Liver (tissue), 9 donors: ENCODE measurements around the gene ZNF32. TPM values are rescaled to one million over a fixed set of nuclear protein-coding genes. Genes with fewer than 3 reads are reported as not detected.
"Not testable (repeated sequence)": the region's sequence is repeated elsewhere in the genome, so short reads cannot be mapped to it uniquely, and the experiment has no call there.

Experiments used
- DNase-seq: peaks from one replicate; pipeline ENCODE4 v3.0.0-alpha.2; 2017; ENCODE audit warnings: low spot score
- H3K27ac ChIP-seq, 2 donors: one replicate each; pipeline ENCODE4 v1.7.0; 2013; ENCODE audit warnings: inconsistent platforms in 2 of 2, low read length in 2 of 2, control low read depth in 1 of 2, low read depth in 1 of 2, mild to moderate bottlenecking in 1 of 2
- H3K27me3 ChIP-seq, 4 donors: one replicate each; pipeline versions ENCODE4 v1.6.1 to v1.7.0; 2013; ENCODE audit warnings: low read length in 3 of 4, inconsistent platforms in 1 of 4, mild to moderate bottlenecking in 1 of 4, moderate library complexity in 1 of 4; ENCODE audit not compliant: control insufficient read depth in 4 of 4, insufficient read depth in 4 of 4
- H3K36me3 ChIP-seq, 4 donors: one replicate each; pipeline versions ENCODE4 v1.6.1 to v1.7.0; 2013; ENCODE audit warnings: low read length in 3 of 4, mild to moderate bottlenecking in 3 of 4, low read depth in 1 of 4, moderate library complexity in 1 of 4; ENCODE audit not compliant: control insufficient read depth in 4 of 4, insufficient read depth in 3 of 4
- H3K4me1 ChIP-seq, 4 donors: one replicate each; pipeline versions ENCODE4 v1.6.1 to v1.7.0; 2013; ENCODE audit warnings: low read length in 3 of 4, mild to moderate bottlenecking in 3 of 4, moderate library complexity in 1 of 4; ENCODE audit not compliant: control insufficient read depth in 4 of 4, insufficient read depth in 4 of 4
- H3K4me3 ChIP-seq, 3 donors: one replicate each; pipeline versions ENCODE4 v1.6.1 to v1.7.0; 2013; ENCODE audit warnings: low read length in 3 of 3, control low read depth in 1 of 3, low read depth in 1 of 3, mild to moderate bottlenecking in 1 of 3
- H3K9ac ChIP-seq, 2 donors: one replicate each; pipeline ENCODE4 v1.7.0; 2013; ENCODE audit warnings: low read length in 2 of 2, mild to moderate bottlenecking in 2 of 2, moderate library complexity in 2 of 2, control low read depth in 1 of 2, low read depth in 1 of 2
- H3K9me3 ChIP-seq, 4 donors: one replicate each; pipeline versions ENCODE4 v1.6.1 to v1.7.0; 2013; ENCODE audit warnings: low read length in 3 of 4; ENCODE audit not compliant: control insufficient read depth in 4 of 4
- FOXA1 ChIP-seq: IDR thresholded peaks from 2 replicates; pipeline ENCODE4 v1.6.1; 2016; ENCODE audit warnings: antibody characterized with exemption
- GABPA ChIP-seq, 2 donors: IDR thresholded peaks in 1 of 2; conservative IDR thresholded peaks in 1 of 2; 2 replicates each; pipeline ENCODE4 v1.6.1; 2016; ENCODE audit warnings: antibody characterized with exemption in 2 of 2, mild to moderate bottlenecking in 1 of 2, moderate library complexity in 1 of 2
- HNF4A ChIP-seq, 2 donors: conservative IDR thresholded peaks; 2 replicates each; pipeline ENCODE4 v1.6.1; 2016; ENCODE audit warnings: antibody characterized with exemption in 2 of 2, mild to moderate bottlenecking in 2 of 2
- HNF4G ChIP-seq: IDR thresholded peaks from 2 replicates; pipeline ENCODE4 v1.6.1; 2016; ENCODE audit warnings: antibody characterized with exemption
- JUND ChIP-seq, 2 donors: IDR thresholded peaks; 2 replicates each; pipeline ENCODE4 v1.6.1; 2016; ENCODE audit warnings: antibody characterized with exemption in 2 of 2
- NR2F2 ChIP-seq: IDR thresholded peaks from 2 replicates; pipeline ENCODE4 v1.6.1; 2016; ENCODE audit warnings: antibody characterized with exemption
- RAD21 ChIP-seq, 2 donors: IDR thresholded peaks; 2 replicates each; pipeline ENCODE4 v1.6.1; 2016; ENCODE audit warnings: antibody characterized with exemption in 2 of 2, mild to moderate bottlenecking in 2 of 2
- REST ChIP-seq: IDR thresholded peaks from 2 replicates; pipeline ENCODE4 v1.6.1; 2016; ENCODE audit warnings: antibody characterized with exemption, mild to moderate bottlenecking
- RXRA ChIP-seq, 2 donors: IDR thresholded peaks; 2 replicates each; pipeline ENCODE4 v1.6.1; 2017 to 2018; ENCODE audit warnings: antibody characterized with exemption in 2 of 2, mild to moderate bottlenecking in 1 of 2
- SP1 ChIP-seq: IDR thresholded peaks from 2 replicates; pipeline ENCODE4 v1.6.1; 2018; ENCODE audit warnings: antibody characterized with exemption, mild to moderate bottlenecking
- TAF1 ChIP-seq: conservative IDR thresholded peaks from 2 replicates; pipeline ENCODE4 v1.6.1; 2016; ENCODE audit warnings: antibody characterized with exemption, mild to moderate bottlenecking
- YY1 ChIP-seq: IDR thresholded peaks from 2 replicates; pipeline ENCODE4 v1.6.1; 2016; ENCODE audit warnings: antibody characterized with exemption, mild to moderate bottlenecking
- ZBTB33 ChIP-seq: IDR thresholded peaks from 2 replicates; pipeline ENCODE4 v1.6.1; 2016; ENCODE audit warnings: antibody characterized with exemption
- WGBS: extraction: QIAGEN DNeasy Blood & Tissue Kit; methylation state at CpG from one replicate; pipeline ENCODE4 v1.1.7; 2013; 5-methylcytosine and 5-hydroxymethylcytosine counted together
- polyA plus RNA-seq, 2 donors: library from polyadenylated mRNA; stranded (reverse) in 1 of 2; unstranded in 1 of 2; fragments of 200-250 nt in 1 of 2; fragments of >200 nt in 1 of 2; fragmentation: Nextera tagmentation in 1 of 2; extraction: Ambion mirVana in 1 of 2; gene quantifications; one replicate each; pipeline versions ENCODE4 v1.2.1 to v1.2.3, GENCODE V29; 2013 to 2015
- total RNA-seq, 2 donors: library from RNA; depleted of rRNA; stranded (reverse); fragments of >200 nt; gene quantifications; one replicate each; pipeline ENCODE4 v1.2.3, GENCODE V29; 2014
- TF ChIP-seq, protein P1 (sequence below): IDR thresholded peaks from 2 replicates; pipeline ENCODE4 v1.6.1; 2016; ENCODE audit warnings: antibody characterized with exemption
- TF ChIP-seq, protein P2 (sequence below): fragments of 150-350 bp; IDR thresholded peaks from 2 replicates; pipeline ENCODE4 v1.5.1; 2017; ENCODE audit warnings: improper control_type of control experiment, low read depth, low read length; ENCODE audit not compliant: missing input control
- donor health status: healthy.
- donor health status: healthy.
- donor health status: healthy.
- donor health status: healthy.
- donor health status: healthy.

The ZNF32 gene
- total and polyA plus RNA-seq, 4 donors = 6.5 to 19.9 (median 12.5) TPM

- not testable (repeated sequence) for H3K4me3 ChIP-seq, H3K9ac ChIP-seq, DNase-seq, H3K27ac ChIP-seq, H3K27me3 ChIP-seq, H3K9me3 ChIP-seq, H3K36me3 ChIP-seq, H3K4me1 ChIP-seq
- 90% methylated on average over 6 of the region's 6 CpGs for whole genome bisulfite sequencing
Observed at GRCh38 chr10:43601576-43601975, 47.1 kb downstream of the ZNF32 start.

GRCh38 chr10:43599333-43599732 is 49.3 kb downstream of the ZNF32 start:
- DNase-seq = no peak
- Histone ChIP-seq H3K9ac (no peak overlapping the region), H3K27me3 (no peaks in the 10 kb centered on the region), H3K4me1 (peaks cover 1 to 16% (median 7%) of the 10 kb centered on the region in 4 donors), H3K4me3 (no peak overlapping the region), H3K27ac (no peak overlapping the region), H3K36me3 (no peaks in the 10 kb centered on the region), H3K9me3 (no peaks in the 10 kb centered on the region)
- no peak for TF ChIP-seq TAF1
- no peak for TF ChIP-seq HNF4A (conservative IDR thresholded peaks at IDR 0.05)
- TF ChIP-seq, protein P1, sequence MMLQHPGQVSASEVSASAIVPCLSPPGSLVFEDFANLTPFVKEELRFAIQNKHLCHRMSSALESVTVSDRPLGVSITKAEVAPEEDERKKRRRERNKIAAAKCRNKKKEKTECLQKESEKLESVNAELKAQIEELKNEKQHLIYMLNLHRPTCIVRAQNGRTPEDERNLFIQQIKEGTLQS = no peak
- no peak for TF ChIP-seq YY1
- TF ChIP-seq SP1 = no peak
- TF ChIP-seq RAD21 (IDR thresholded peaks at IDR 0.05) = no peak
- no peak for TF ChIP-seq FOXA1
- TF ChIP-seq ZBTB33 = no peak
- TF ChIP-seq RXRA (IDR thresholded peaks at IDR 0.05) = no peak
- TF ChIP-seq GABPA (IDR thresholded peaks at IDR 0.05 in 1 of 2, conservative IDR thresholded peaks at IDR 0.05 in 1 of 2) = no peak
- TF ChIP-seq, protein P2, sequence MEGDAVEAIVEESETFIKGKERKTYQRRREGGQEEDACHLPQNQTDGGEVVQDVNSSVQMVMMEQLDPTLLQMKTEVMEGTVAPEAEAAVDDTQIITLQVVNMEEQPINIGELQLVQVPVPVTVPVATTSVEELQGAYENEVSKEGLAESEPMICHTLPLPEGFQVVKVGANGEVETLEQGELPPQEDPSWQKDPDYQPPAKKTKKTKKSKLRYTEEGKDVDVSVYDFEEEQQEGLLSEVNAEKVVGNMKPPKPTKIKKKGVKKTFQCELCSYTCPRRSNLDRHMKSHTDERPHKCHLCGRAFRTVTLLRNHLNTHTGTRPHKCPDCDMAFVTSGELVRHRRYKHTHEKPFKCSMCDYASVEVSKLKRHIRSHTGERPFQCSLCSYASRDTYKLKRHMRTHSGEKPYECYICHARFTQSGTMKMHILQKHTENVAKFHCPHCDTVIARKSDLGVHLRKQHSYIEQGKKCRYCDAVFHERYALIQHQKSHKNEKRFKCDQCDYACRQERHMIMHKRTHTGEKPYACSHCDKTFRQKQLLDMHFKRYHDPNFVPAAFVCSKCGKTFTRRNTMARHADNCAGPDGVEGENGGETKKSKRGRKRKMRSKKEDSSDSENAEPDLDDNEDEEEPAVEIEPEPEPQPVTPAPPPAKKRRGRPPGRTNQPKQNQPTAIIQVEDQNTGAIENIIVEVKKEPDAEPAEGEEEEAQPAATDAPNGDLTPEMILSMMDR = no peak
- 69% methylated on average over 2 of the region's 2 CpGs for WGBS

DNA sequence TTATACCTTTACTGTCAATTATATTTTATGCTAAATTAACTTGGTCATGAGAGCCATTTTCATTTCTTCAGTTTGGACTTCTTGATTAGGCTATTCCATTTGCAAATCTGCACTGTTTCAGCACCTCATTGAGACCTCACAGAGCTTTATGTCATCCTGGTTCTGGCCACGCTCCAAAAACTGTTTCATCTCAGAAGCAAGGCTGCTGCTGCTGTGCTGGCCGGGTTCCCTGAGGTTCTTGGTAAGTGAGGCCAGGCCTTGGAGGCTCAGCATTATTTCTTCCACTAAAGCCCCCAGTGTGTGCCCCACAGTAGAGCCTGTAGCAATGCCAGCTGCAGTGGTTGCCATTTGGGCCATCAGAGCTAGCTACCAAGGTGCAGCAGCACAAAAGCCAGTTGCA is 50.2 kb downstream of the ZNF32 start:
- Histone ChIP-seq H3K9ac (no peak overlapping the region), H3K9me3 (no peaks in the 10 kb centered on the region), H3K36me3 (no peaks in the 10 kb centered on the region), H3K4me1 (peaks cover 1 to 16% (median 7%) of the 10 kb centered on the region in 4 donors), H3K27me3 (no peaks in the 10 kb centered on the region), H3K27ac (no peak overlapping the region), H3K4me3 (no peak overlapping the region)
- no peak for DNase-seq
- TF ChIP-seq RAD21 (IDR thresholded peaks at IDR 0.05) = no peak
- TF ChIP-seq YY1 = no peak
- TF ChIP-seq, protein P2 = no peak
- no peak for TF ChIP-seq HNF4G
- TF ChIP-seq TAF1 = no peak
- TF ChIP-seq JUND (IDR thresholded peaks at IDR 0.05) = no peak
- TF ChIP-seq NR2F2 = no peak
- TF ChIP-seq GABPA (IDR thresholded peaks at IDR 0.05 in 1 of 2, conservative IDR thresholded peaks at IDR 0.05 in 1 of 2) = no peak
- no peak for TF ChIP-seq REST
- TF ChIP-seq, protein P1 = no peak
- TF ChIP-seq HNF4A (conservative IDR thresholded peaks at IDR 0.05) = no peak
- TF ChIP-seq FOXA1 = no peak
- WGBS = 84% methylated on average over 2 of the region's 2 CpGs
